HepG2 (cell line): Measurements from ENCODE around the gene ENTPD6. TPM values are rescaled to one million over a fixed set of nuclear protein-coding genes. Genes with fewer than 3 reads are reported as not detected.

ENCODE experiments used
- GATAD2A ChIP-seq: IDR thresholded peaks from 2 replicates; pipeline ENCODE4 v1.6.1; 2016
- GTF3A ChIP-seq: sonication (generic); formaldehyde crosslinking; conservative IDR thresholded peaks from 2 replicates; pipeline ENCODE4 v1.4.0; 2020; ENCODE audit warnings: mild to moderate bottlenecking, missing genetic modification reagents
- KDM3A ChIP-seq: IDR thresholded peaks from 2 replicates; pipeline ENCODE4 v1.6.1; 2018; ENCODE audit warnings: low read depth, missing compliant biosample characterization
- KDM5B ChIP-seq: sonication (generic); formaldehyde crosslinking; IDR thresholded peaks from 2 replicates; pipeline ENCODE4 v1.4.0; 2020; ENCODE audit warnings: missing genetic modification reagents, mild to moderate bottlenecking, borderline replicate concordance
- MAZ ChIP-seq, 2 experiments: sonication (generic) in 1 of 2; formaldehyde crosslinking in 1 of 2; IDR thresholded peaks; 2 replicates each; pipeline versions ENCODE4 v1.5.0 to v1.6.1; 2012 to 2020; ENCODE audit warnings: low read depth in 2 of 2, mild to moderate bottlenecking in 2 of 2, borderline replicate concordance in 1 of 2, improper control_type of control experiment in 1 of 2, low read length in 1 of 2, missing genetic modification reagents in 1 of 2, moderate library complexity in 1 of 2
- ZFP82 ChIP-seq: sonication (generic); formaldehyde crosslinking; IDR thresholded peaks from 2 replicates; pipeline ENCODE4 v1.5.1; 2020; ENCODE audit warnings: mild to moderate bottlenecking, missing genetic modification reagents, borderline replicate concordance
- ZNF136 ChIP-seq: sonication (generic); formaldehyde crosslinking; IDR thresholded peaks from 2 replicates; pipeline ENCODE4 v1.8.1; 2022; ENCODE audit warnings: low read depth, mild to moderate bottlenecking, moderate library complexity, missing genetic modification reagents
- ZNF589 ChIP-seq: sonication (generic); formaldehyde crosslinking; conservative IDR thresholded peaks from 2 replicates; pipeline ENCODE4 v1.8.0; 2022; ENCODE audit warnings: mild to moderate bottlenecking, moderate library complexity, missing genetic modification reagents
- polyA plus RNA-seq, 8 experiments: library from polyadenylated mRNA; depleted of rRNA in 3 of 8; stranded (reverse) in 7 of 8; unstranded in 1 of 8; fragments of >200 nt; fragmentation: Illumina TruSeq in 4 of 8; extraction: Trizol in 4 of 8; gene quantifications; 2 replicates each; pipeline versions ENCODE4 v1.2.1 to v1.2.3, GENCODE V29; 2011 to 2016; ENCODE audit warnings: low read depth in 4 of 8, missing spikeins in 1 of 8, mixed read lengths in 1 of 8; ENCODE audit not compliant: insufficient read depth in 1 of 8
- total RNA-seq, 5 experiments: library from RNA; depleted of rRNA; stranded (reverse); fragments of >200 nt; fragmentation: Illumina TruSeq; extraction: Trizol; gene quantifications; 2 replicates each; pipeline ENCODE4 v1.2.3, GENCODE V29; 2016; ENCODE audit warnings: low read depth in 1 of 5
- TF ChIP-seq, protein P1 (sequence below): sonication (generic); formaldehyde crosslinking; IDR thresholded peaks from 2 replicates; pipeline ENCODE4 v1.4.0; 2020; ENCODE audit warnings: missing genetic modification reagents
- TF ChIP-seq, protein P2 (sequence below): sonication (generic); formaldehyde crosslinking; IDR thresholded peaks from 2 replicates; pipeline ENCODE4 v1.5.0; 2020; ENCODE audit warnings: missing genetic modification reagents

ENTPD6 gene
- total and polyA plus RNA-seq, 2 of the 13 experiments (the other 11 are each of a cell fraction or from before 2014, with no cell fraction given) = 164 to 172 TPM

DNA sequence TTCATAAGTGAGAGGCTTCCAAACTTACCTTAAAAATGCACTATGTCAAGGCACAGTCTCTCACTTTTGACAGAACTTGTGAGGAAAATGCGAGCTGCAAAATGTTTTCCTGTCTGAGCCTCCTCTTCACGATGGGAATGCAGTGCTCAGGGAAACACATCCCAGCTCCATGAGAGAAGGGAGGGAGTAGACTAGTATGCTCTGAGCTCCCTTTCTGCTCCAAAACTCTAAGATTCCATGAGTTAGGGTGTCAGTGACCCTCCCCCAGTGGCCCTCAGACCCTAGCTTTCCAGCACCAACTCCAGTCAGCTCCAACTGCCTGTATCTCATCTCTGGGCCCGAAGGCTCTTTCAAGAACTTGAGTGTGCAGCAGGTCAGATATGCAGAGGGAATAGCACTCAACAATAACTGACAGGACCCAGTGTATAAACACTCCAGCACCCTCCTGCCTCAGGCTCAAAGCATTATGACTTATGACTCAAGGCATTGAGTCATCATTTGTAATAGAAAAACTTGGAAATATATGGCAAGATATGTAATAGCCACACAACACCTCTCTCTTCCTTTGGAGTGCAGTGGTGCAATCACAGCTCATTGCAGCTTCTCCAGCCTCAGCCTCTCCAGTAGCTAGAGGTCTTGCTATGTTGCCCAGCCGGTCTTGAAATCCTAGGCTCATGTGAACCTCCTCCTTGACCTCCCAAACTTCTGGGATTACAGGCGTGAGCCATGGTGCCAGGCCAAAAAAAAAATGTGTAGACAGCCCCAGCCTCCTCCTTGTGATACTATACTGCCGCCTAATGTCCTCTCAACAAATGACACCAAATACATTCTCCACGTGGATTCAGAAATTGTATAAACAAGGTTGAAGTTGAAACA is 16.7 kb upstream of the ENTPD6 start (continued):
- TF ChIP-seq, protein P1, sequence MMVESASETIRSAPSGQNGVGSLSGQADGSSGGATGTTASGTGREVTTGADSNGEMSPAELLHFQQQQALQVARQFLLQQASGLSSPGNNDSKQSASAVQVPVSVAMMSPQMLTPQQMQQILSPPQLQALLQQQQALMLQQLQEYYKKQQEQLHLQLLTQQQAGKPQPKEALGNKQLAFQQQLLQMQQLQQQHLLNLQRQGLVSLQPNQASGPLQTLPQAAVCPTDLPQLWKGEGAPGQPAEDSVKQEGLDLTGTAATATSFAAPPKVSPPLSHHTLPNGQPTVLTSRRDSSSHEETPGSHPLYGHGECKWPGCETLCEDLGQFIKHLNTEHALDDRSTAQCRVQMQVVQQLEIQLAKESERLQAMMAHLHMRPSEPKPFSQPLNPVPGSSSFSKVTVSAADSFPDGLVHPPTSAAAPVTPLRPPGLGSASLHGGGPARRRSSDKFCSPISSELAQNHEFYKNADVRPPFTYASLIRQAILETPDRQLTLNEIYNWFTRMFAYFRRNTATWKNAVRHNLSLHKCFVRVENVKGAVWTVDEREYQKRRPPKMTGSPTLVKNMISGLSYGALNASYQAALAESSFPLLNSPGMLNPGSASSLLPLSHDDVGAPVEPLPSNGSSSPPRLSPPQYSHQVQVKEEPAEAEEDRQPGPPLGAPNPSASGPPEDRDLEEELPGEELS = 0 out of 2 replicates have a peak, but pooled peaks have one; percentile 18
- TF ChIP-seq ZFP82 (CRISPR knock-in tag) (no peak), ZNF136 (CRISPR knock-in tag) (no peak), KDM5B (no peak), GTF3A (CRISPR knock-in tag) (no peak), KDM3A (CRISPR knock-in tag) (no peak; the same call in 1 of the 2 replicates), GATAD2A (no peak), MAZ (IDR thresholded peaks at IDR 0.05; ENCODE audit: borderline replicate concordance, low read depth, low read length) (no peak), MAZ (CRISPR knock-in tag; IDR thresholded peaks at IDR 0.05; ENCODE audit: low read depth) (no peak), ZNF589 (CRISPR knock-in tag) (no peak)
- TF ChIP-seq, protein P2, sequence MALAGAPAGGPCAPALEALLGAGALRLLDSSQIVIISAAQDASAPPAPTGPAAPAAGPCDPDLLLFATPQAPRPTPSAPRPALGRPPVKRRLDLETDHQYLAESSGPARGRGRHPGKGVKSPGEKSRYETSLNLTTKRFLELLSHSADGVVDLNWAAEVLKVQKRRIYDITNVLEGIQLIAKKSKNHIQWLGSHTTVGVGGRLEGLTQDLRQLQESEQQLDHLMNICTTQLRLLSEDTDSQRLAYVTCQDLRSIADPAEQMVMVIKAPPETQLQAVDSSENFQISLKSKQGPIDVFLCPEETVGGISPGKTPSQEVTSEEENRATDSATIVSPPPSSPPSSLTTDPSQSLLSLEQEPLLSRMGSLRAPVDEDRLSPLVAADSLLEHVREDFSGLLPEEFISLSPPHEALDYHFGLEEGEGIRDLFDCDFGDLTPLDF (CRISPR knock-in tag) = no peak
